H9 (cell line): Measurements from ENCODE around the gene NEURL1B. TPM values are rescaled to one million over a fixed set of nuclear protein-coding genes. Genes with fewer than 3 reads are reported as not detected.

ENCODE experiments used
- DNase-seq: peaks from one replicate; pipeline ENCODE4 v3.0.0-alpha.2; 2017
- H2AFZ ChIP-seq: one replicate; pipeline ENCODE4 v1.6.1; 2013; ENCODE audit warnings: mild to moderate bottlenecking, low read length, control low read depth, moderate library complexity
- H2AK5ac ChIP-seq: 2 replicates; pipeline ENCODE4 v1.6.1; 2013; ENCODE audit warnings: low read length, control low read depth, mixed read lengths; ENCODE audit not compliant: insufficient read length
- H2BK120ac ChIP-seq: one replicate; pipeline ENCODE4 v1.6.1; 2013; ENCODE audit warnings: low read depth, mild to moderate bottlenecking, low read length, control low read depth, inconsistent platforms; ENCODE audit not compliant: poor library complexity, severe bottlenecking
- H2BK12ac ChIP-seq: 2 replicates; pipeline ENCODE4 v1.6.1; 2013; ENCODE audit warnings: low read length, control low read depth, mixed read lengths, low read depth; ENCODE audit not compliant: insufficient read length
- H2BK15ac ChIP-seq: 2 replicates; pipeline ENCODE4 v1.6.1; 2013; ENCODE audit warnings: low read depth, low read length, control low read depth
- H2BK20ac ChIP-seq: one replicate; pipeline ENCODE4 v1.6.1; 2013; ENCODE audit warnings: low read depth, mild to moderate bottlenecking, low read length, control low read depth, inconsistent platforms; ENCODE audit not compliant: poor library complexity, severe bottlenecking
- H2BK5ac ChIP-seq: 2 replicates; pipeline ENCODE4 v1.6.1; 2013; ENCODE audit warnings: low read length, control low read depth, mixed read lengths; ENCODE audit not compliant: insufficient read length
- H3K14ac ChIP-seq: 2 replicates; pipeline ENCODE4 v1.6.1; 2013; ENCODE audit warnings: low read length, control low read depth; ENCODE audit not compliant: insufficient read depth
- H3K18ac ChIP-seq: 2 replicates; pipeline ENCODE4 v1.6.1; 2013; ENCODE audit warnings: low read depth, mild to moderate bottlenecking, mixed read lengths, low read length, control low read depth; ENCODE audit not compliant: insufficient read length
- H3K23ac ChIP-seq: 2 replicates; pipeline ENCODE4 v1.6.1; 2013; ENCODE audit warnings: low read length, control low read depth, mixed read lengths, low read depth; ENCODE audit not compliant: insufficient read length
- H3K23me2 ChIP-seq: 2 replicates; pipeline ENCODE4 v1.6.1; 2013; ENCODE audit warnings: low read depth, mild to moderate bottlenecking, mixed read lengths, low read length, control low read depth; ENCODE audit not compliant: insufficient read length, poor library complexity, severe bottlenecking
- H3K27ac ChIP-seq: 2 replicates; pipeline ENCODE4 v1.5.1; 2013; ENCODE audit warnings: low read length, control low read depth, mixed read lengths, low read depth; ENCODE audit not compliant: insufficient read length
- H3K27me3 ChIP-seq: 2 replicates; pipeline ENCODE4 v1.6.1; 2013; ENCODE audit warnings: low read length, control low read depth, inconsistent platforms; ENCODE audit not compliant: insufficient read depth
- H3K4ac ChIP-seq: 2 replicates; pipeline ENCODE4 v1.6.1; 2013; ENCODE audit warnings: low read depth, mild to moderate bottlenecking, control low read depth, inconsistent platforms, low read length, moderate library complexity
- H3K4me1 ChIP-seq: 2 replicates; pipeline ENCODE4 v1.6.1; 2013; ENCODE audit warnings: low read length, control low read depth, inconsistent platforms; ENCODE audit not compliant: insufficient read depth
- H3K4me2 ChIP-seq: 2 replicates; pipeline ENCODE4 v1.6.1; 2013; ENCODE audit warnings: low read length, control low read depth, mixed read lengths; ENCODE audit not compliant: insufficient read length, insufficient read depth
- H3K56ac ChIP-seq: 2 replicates; pipeline ENCODE4 v1.6.1; 2013; ENCODE audit warnings: low read depth, mild to moderate bottlenecking, mixed read lengths, low read length, control low read depth; ENCODE audit not compliant: insufficient read length
- H3K79me1 ChIP-seq: 2 replicates; pipeline ENCODE4 v1.6.1; 2013; ENCODE audit warnings: low read depth, mild to moderate bottlenecking, moderate library complexity, low read length, control low read depth, inconsistent platforms; ENCODE audit not compliant: insufficient read depth, poor library complexity, severe bottlenecking
- H3K79me2 ChIP-seq: 2 replicates; pipeline ENCODE4 v1.6.1; 2013; ENCODE audit warnings: low read length, control low read depth, inconsistent platforms; ENCODE audit not compliant: insufficient read depth
- H3K9ac ChIP-seq: 2 replicates; pipeline ENCODE4 v1.6.1; 2013; ENCODE audit warnings: low read length, control low read depth, mixed read lengths; ENCODE audit not compliant: insufficient read length; ENCODE audit errors: extremely low read depth
- H3K9me3 ChIP-seq: one replicate; pipeline ENCODE4 v1.6.1; 2013; ENCODE audit warnings: low read depth, low read length, inconsistent platforms; ENCODE audit not compliant: control insufficient read depth
- H3T11ph ChIP-seq: one replicate; pipeline ENCODE4 v1.6.1; 2013; ENCODE audit warnings: mild to moderate bottlenecking, low read length, control low read depth, inconsistent platforms
- H4K20me1 ChIP-seq: one replicate; pipeline ENCODE4 v1.6.1; 2013; ENCODE audit not compliant: control insufficient read depth, insufficient read length, insufficient read depth
- H4K5ac ChIP-seq: 2 replicates; pipeline ENCODE4 v1.6.1; 2013; ENCODE audit warnings: low read depth, mild to moderate bottlenecking, mixed read lengths, low read length, control low read depth; ENCODE audit not compliant: insufficient read length
- H4K8ac ChIP-seq: replicated peaks from 2 replicates; pipeline ENCODE4 v1.6.1; 2013; ENCODE audit warnings: low read length, control low read depth, mixed read lengths, low read depth; ENCODE audit not compliant: insufficient read length
- H4K91ac ChIP-seq: 2 replicates; pipeline ENCODE4 v1.6.1; 2013; ENCODE audit warnings: low read depth, mild to moderate bottlenecking, moderate library complexity, mixed read lengths, low read length, control low read depth; ENCODE audit not compliant: insufficient read length
- H3K27ac Mint-ChIP-seq, 3 experiments: 2 replicates in 2 of 3; 3 replicates in 1 of 3; pipeline ENCODE4 v1.8.0; 2020 to 2021; ENCODE audit warnings: mixed read lengths in 3 of 3, mild to moderate bottlenecking in 1 of 3, moderate library complexity in 1 of 3
- H3K27me3 Mint-ChIP-seq: 2 replicates; pipeline ENCODE4 v1.8.0; 2021; ENCODE audit warnings: low read depth, mild to moderate bottlenecking, moderate library complexity, mixed read lengths
- H3K36me3 Mint-ChIP-seq, 3 experiments: 2 replicates in 2 of 3; 3 replicates in 1 of 3; pipeline ENCODE4 v1.8.0; 2020 to 2021; ENCODE audit warnings: low read depth in 3 of 3, mixed read lengths in 3 of 3; ENCODE audit not compliant: insufficient read depth in 1 of 3
- H3K4me1 Mint-ChIP-seq, 2 experiments: 2 replicates each; pipeline ENCODE4 v1.8.0; 2020; ENCODE audit warnings: mixed read lengths in 2 of 2
- H3K4me3 Mint-ChIP-seq, 2 experiments: 2 replicates in 1 of 2; 3 replicates in 1 of 2; pipeline ENCODE4 v1.8.0; 2020 to 2021; ENCODE audit warnings: mild to moderate bottlenecking in 2 of 2, mixed read lengths in 2 of 2, moderate library complexity in 1 of 2
- H3K9me3 Mint-ChIP-seq, 2 experiments: 2 replicates in 1 of 2; 3 replicates in 1 of 2; pipeline ENCODE4 v1.8.0; 2020; ENCODE audit warnings: mild to moderate bottlenecking in 2 of 2, mixed read lengths in 2 of 2, moderate library complexity in 1 of 2
- WGBS: extraction: QIAGEN DNeasy Blood & Tissue Kit; methylation state at CpG from one replicate; pipeline ENCODE4 v1.1.7; 2013; ENCODE audit warnings: missing lambda C conversion rate, low lambda C conversion rate, mixed read lengths; ENCODE audit not compliant: insufficient read length; ENCODE audit errors: extremely low coverage; 5-methylcytosine and 5-hydroxymethylcytosine counted together
- total RNA-seq: library from RNA; stranded (reverse); gene quantifications from 2 replicates; pipeline ENCODE4 v1.2.1, GENCODE V29; 2021
- TF ChIP-seq, protein P1 (sequence below): fragments of 200-600 bp; sonication (generic); conservative IDR thresholded peaks from 3 replicates; pipeline ENCODE4 v1.8.0; 2021; ENCODE audit warnings: antibody characterized with exemption, mild to moderate bottlenecking

The NEURL1B gene
- total RNA-seq, 1 experiment from 2014 or later = 3.6 TPM

DNA sequence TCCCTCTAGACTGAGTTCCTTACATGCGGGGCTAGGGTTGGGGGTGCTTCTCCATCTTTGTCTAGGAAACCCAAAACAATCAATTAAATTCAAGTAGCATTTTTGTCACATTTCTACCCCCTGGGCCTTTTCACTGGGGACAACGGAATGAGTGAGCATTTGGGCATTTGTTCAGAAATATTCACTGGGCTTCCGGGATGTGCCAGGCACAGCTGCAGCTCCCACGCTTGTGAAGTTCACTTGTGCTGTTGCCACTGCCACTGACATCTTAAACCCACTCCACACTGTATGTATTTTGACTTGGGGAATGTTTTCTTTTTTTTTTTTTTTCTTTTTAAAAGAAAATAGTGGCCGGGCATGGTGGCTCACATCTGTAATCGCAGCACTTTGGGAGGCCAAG lies 98.3 kb downstream of the NEURL1B start:
- H3K9me3 ChIP-seq = no peaks in the 10 kb centered on the region
- H3K27ac ChIP-seq = no peak overlapping the region
- no peak overlapping the region for H3K14ac ChIP-seq
- no peak overlapping the region for H3K18ac ChIP-seq
- no peaks in the 10 kb centered on the region for H3K79me2 ChIP-seq
- no peaks in the 10 kb centered on the region for H3K4me1 ChIP-seq
- H3K23me2 ChIP-seq = no peaks in the 10 kb centered on the region
- no peak overlapping the region for H3T11ph ChIP-seq
- H3K4ac ChIP-seq = no peak overlapping the region
- WGBS = no CpG with 5 or more reads among the region's 6 CpGs
- no peak overlapping the region for H2AK5ac ChIP-seq
- no peaks in the 10 kb centered on the region for H3K9me3 Mint-ChIP-seq
- no peaks in the 10 kb centered on the region for H3K79me1 ChIP-seq
- no peak overlapping the region for H3K4me3 Mint-ChIP-seq
- H3K27ac Mint-ChIP-seq = no peak overlapping the region
- DNase-seq = no peak
- TF ChIP-seq, protein P1, sequence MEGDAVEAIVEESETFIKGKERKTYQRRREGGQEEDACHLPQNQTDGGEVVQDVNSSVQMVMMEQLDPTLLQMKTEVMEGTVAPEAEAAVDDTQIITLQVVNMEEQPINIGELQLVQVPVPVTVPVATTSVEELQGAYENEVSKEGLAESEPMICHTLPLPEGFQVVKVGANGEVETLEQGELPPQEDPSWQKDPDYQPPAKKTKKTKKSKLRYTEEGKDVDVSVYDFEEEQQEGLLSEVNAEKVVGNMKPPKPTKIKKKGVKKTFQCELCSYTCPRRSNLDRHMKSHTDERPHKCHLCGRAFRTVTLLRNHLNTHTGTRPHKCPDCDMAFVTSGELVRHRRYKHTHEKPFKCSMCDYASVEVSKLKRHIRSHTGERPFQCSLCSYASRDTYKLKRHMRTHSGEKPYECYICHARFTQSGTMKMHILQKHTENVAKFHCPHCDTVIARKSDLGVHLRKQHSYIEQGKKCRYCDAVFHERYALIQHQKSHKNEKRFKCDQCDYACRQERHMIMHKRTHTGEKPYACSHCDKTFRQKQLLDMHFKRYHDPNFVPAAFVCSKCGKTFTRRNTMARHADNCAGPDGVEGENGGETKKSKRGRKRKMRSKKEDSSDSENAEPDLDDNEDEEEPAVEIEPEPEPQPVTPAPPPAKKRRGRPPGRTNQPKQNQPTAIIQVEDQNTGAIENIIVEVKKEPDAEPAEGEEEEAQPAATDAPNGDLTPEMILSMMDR = no peak
- no peak overlapping the region for H2AFZ ChIP-seq
- H4K20me1 ChIP-seq = no peaks in the 10 kb centered on the region
- no peak overlapping the region for H2BK12ac ChIP-seq
- H3K27me3 ChIP-seq = no peaks in the 10 kb centered on the region
- no peak overlapping the region for H3K23ac ChIP-seq
- H2BK15ac ChIP-seq = no peak overlapping the region
- H3K9ac ChIP-seq = no peak overlapping the region
- H4K91ac ChIP-seq = no peak overlapping the region
- H2BK120ac ChIP-seq = no peak overlapping the region
- H3K4me1 Mint-ChIP-seq = no peaks in the 10 kb centered on the region
- no peak overlapping the region for H4K5ac ChIP-seq
- H3K56ac ChIP-seq = no peak overlapping the region
- H4K8ac ChIP-seq = no peak overlapping the region
- H3K4me2 ChIP-seq = no peak overlapping the region
- H3K36me3 Mint-ChIP-seq = no peaks in the 10 kb centered on the region
- no peak overlapping the region for H2BK20ac ChIP-seq
- peaks cover 8% of the 10 kb centered on the region; the same call in 1 of the 2 replicates for H3K27me3 Mint-ChIP-seq
- no peak overlapping the region for H2BK5ac ChIP-seq
